Measurements from ENCODE around the gene CD96. TPM values are rescaled to one million over a fixed set of nuclear protein-coding genes. Genes with fewer than 3 reads are reported as not detected.

The CD96 gene
- total and polyA plus RNA-seq, 5 donors from 2014 or later: 104 to 149 (median 125) TPM

DNA sequence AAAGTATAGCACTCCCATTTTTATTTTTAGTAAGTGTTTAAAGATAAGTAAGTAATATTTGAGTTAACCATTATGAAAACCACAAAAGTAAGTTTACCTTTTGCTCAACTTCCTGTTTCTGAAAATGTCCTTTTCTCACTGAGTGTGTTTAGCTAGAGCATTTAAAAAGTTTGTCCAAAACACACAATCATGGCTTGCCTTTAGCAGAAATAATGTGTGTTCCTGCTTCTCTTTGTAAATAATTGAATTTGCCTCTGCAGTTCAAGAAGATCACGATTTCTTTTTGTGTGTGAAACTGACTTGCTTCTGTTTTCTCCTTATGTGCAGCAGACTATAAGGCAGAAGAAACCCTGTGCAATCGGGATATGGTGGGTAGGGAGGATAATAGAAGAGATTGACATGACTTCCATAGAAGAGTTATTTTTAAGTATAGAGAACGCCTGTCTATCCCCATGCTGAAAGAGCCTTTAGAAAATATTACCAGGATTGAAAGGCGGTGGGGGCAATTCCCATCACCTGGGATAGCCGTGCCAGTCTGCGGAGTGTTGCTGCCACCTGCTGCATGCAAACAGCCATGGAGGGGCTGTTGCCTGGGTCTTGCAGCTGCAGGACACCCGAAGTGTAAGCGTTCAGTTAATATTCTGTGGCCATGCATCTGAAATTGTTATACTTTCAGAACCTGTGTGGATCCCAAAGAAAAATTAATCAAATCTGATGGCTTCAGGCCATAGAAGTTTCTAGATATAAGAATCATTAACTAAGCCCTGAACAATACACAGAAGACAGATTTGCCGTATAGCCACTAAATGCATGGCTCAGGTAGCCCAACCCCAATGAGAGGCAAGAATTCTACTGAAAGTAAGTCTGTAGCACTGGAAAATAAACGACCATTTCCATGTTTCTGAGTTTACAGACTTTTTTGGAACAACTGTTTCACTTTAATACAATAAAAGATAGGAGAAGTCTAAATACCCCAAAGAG lies 2.4 kb upstream of the CD96 start:
- ATAC-seq (ENCODE audit: low read depth in 2 of 2) (peak; percentile 41 to 58), DNase-seq (peak; percentile 39 to 64 (median 54))
- Mint-ChIP-seq H3K27ac (peak overlapping the region in 2 of 3 donors; percentile 79 to 99), H3K4me1 (peaks cover 29 to 61% (median 46%) of the 10 kb centered on the region in 4 donors), H3K27me3 (no peaks in the 10 kb centered on the region), H3K36me3 (no peaks in the 10 kb centered on the region), H3K4me3 (peak overlapping the region; percentile 76 to 90 (median 82)), H3K9me3 (no peaks in the 10 kb centered on the region)
- no peaks in the 10 kb centered on the region for H3K9me3 ChIP-seq (ENCODE audit: control insufficient read depth in 2 of 2, low read length in 2 of 2)
- peak overlapping the region; percentile 80 for H3K4me3 ChIP-seq (ENCODE audit: low read depth, low read length)
- peaks cover 57% of the 10 kb centered on the region for H3K4me1 ChIP-seq (ENCODE audit: control insufficient read depth, insufficient read depth, low read length, poor library complexity, severe bottlenecking)
- no peaks in the 10 kb centered on the region for H3K27me3 ChIP-seq (ENCODE audit: control insufficient read depth, insufficient read depth, low read length)
- H3K36me3 ChIP-seq (ENCODE audit: control insufficient read depth, insufficient read depth, low read length): no peaks in the 10 kb centered on the region
- peak overlapping the region; percentile 36 for H3K27ac ChIP-seq (ENCODE audit: insufficient read depth, low read length, poor library complexity, severe bottlenecking)

DNA sequence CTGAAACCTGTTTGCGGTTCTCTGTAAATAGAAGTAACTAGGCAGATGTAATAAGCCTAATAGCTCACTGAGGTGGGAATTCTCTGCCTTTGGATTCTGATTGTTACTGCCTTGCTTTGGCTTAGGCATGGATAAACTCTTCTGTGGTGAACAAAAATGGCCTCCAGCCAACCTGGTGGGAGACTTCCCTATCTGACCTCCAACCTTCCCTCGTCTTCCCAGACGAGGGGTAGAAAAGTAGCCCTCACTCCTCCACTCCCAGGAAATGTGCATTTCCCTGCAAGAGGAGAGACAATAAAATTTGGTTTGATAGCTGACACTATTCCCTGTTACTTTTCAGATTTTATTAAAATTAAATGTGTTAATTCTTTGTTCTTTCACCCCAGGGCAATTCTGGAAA lies 606 bp upstream of the CD96 start:
- Histone ChIP-seq H3K4me3 (ENCODE audit: low read depth, low read length) (peak overlapping the region; percentile 98), H3K36me3 (ENCODE audit: control insufficient read depth, insufficient read depth, low read length) (peaks cover 3% of the 10 kb centered on the region), H3K27ac (ENCODE audit: insufficient read depth, low read length, poor library complexity, severe bottlenecking) (peak overlapping the region; percentile 88), H3K27me3 (ENCODE audit: control insufficient read depth, insufficient read depth, low read length) (no peaks in the 10 kb centered on the region), H3K9me3 (ENCODE audit: control insufficient read depth in 2 of 2, low read length in 2 of 2) (no peaks in the 10 kb centered on the region), H3K4me1 (ENCODE audit: control insufficient read depth, insufficient read depth, low read length, poor library complexity, severe bottlenecking) (peaks cover 75% of the 10 kb centered on the region)
- ATAC-seq (ENCODE audit: low read depth in 2 of 2) (no peak), DNase-seq (no peak)
- Mint-ChIP-seq H3K9me3 (peaks cover 0 to 2% (median 0%) of the 10 kb centered on the region in 7 donors), H3K27me3 (no peaks in the 10 kb centered on the region), H3K27ac (peak overlapping the region in 2 of 3 donors; percentile 98 to 100), H3K4me1 (peaks cover 46 to 79% (median 63%) of the 10 kb centered on the region in 4 donors), H3K36me3 (peaks cover 9% of the 10 kb centered on the region), H3K4me3 (peak overlapping the region in 3 of 4 donors; percentile 94 to 96 (median 95))

DNA sequence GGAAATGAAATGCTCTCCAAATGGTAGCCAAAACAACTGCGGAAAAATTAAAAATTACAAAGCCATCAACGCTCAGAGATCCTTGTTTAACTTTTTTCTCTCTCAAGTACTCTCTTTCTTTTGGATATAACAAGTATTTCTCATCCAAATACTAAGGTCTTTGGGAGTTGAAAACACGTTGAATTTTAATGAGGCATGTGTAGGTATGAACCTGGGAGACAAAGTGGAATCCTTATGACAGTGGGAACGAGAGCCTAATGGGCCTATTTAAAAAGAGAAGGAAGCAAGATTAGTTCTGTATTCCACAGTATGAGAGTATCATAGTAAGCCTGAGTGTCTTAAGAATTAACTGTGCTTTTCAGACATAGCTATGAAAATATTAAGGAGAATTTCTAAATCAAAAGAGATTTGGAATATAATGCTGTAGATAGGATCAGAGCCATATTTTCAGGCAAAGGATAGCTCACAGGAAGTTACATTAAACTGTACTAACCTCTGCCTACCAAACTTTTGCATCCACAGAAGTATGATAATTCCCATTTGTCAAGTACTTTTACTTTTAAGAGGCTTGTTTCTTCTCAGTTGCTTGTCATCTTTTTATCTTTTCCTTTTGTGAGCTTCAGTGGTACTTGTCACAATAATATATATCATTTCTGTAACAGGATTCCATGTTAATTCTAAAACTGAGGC lies 759 bp downstream of the CD96 start:
- peaks cover 9% of the 10 kb centered on the region for H3K36me3 Mint-ChIP-seq
- peak in 1 of 3 donors; percentile 41 for DNase-seq
- H3K36me3 ChIP-seq (ENCODE audit: control insufficient read depth, insufficient read depth, low read length): peaks cover 3% of the 10 kb centered on the region
- H3K27me3 ChIP-seq (ENCODE audit: control insufficient read depth, insufficient read depth, low read length): no peaks in the 10 kb centered on the region
- peak overlapping the region; percentile 88 for H3K27ac ChIP-seq (ENCODE audit: insufficient read depth, low read length, poor library complexity, severe bottlenecking)
- H3K4me1 Mint-ChIP-seq: peaks cover 56 to 85% (median 71%) of the 10 kb centered on the region in 4 donors
- H3K4me3 ChIP-seq (ENCODE audit: low read depth, low read length): peak overlapping the region; percentile 98
- H3K27me3 Mint-ChIP-seq: no peaks in the 10 kb centered on the region
- peak overlapping the region in 3 of 4 donors; percentile 94 to 96 (median 95) for H3K4me3 Mint-ChIP-seq
- peaks cover 88% of the 10 kb centered on the region for H3K4me1 ChIP-seq (ENCODE audit: control insufficient read depth, insufficient read depth, low read length, poor library complexity, severe bottlenecking)
- peak overlapping the region in 2 of 3 donors; percentile 98 to 100 for H3K27ac Mint-ChIP-seq
- ATAC-seq (ENCODE audit: low read depth in 2 of 2): no peak
- H3K9me3 Mint-ChIP-seq: peaks cover 0 to 2% (median 0%) of the 10 kb centered on the region in 7 donors
- H3K9me3 ChIP-seq (ENCODE audit: control insufficient read depth in 2 of 2, low read length in 2 of 2): no peaks in the 10 kb centered on the region

DNA sequence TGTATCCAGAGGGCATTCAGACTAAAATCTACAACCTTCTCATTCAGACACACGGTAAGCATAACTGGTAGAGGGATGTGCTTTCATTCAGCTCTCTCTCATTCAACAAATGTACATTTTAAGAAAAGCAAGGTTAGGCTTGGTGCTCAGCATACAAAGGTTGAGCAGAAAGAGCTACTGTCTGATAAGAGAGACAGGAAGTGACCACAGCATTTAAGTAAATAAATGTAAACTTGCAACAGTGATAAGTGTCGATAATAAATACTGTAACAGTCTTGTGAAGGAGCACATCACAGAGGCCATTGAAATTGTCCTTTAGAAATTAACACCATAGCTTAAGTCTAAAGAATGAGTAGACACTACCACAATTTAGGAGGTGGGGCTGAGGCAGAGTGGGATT lies 3.4 kb downstream of the CD96 start:
- peaks cover 9% of the 10 kb centered on the region for H3K36me3 Mint-ChIP-seq
- Histone ChIP-seq H3K27me3 (ENCODE audit: control insufficient read depth, insufficient read depth, low read length) (no peaks in the 10 kb centered on the region), H3K27ac (ENCODE audit: insufficient read depth, low read length, poor library complexity, severe bottlenecking) (peak overlapping the region; percentile 88), H3K4me3 (ENCODE audit: low read depth, low read length) (peak overlapping the region; percentile 98), H3K9me3 (ENCODE audit: control insufficient read depth in 2 of 2, low read length in 2 of 2) (no peaks in the 10 kb centered on the region), H3K36me3 (ENCODE audit: control insufficient read depth, insufficient read depth, low read length) (peaks cover 3% of the 10 kb centered on the region), H3K4me1 (ENCODE audit: control insufficient read depth, insufficient read depth, low read length, poor library complexity, severe bottlenecking) (peaks cover 93% of the 10 kb centered on the region)
- H3K4me1 Mint-ChIP-seq: peaks cover 48 to 62% (median 52%) of the 10 kb centered on the region in 4 donors
- ATAC-seq (ENCODE audit: low read depth in 2 of 2): no peak
- peak in 1 of 3 donors; percentile 24 for DNase-seq
- peak overlapping the region in 2 of 3 donors; percentile 95 to 100 for H3K27ac Mint-ChIP-seq
- H3K9me3 Mint-ChIP-seq: peaks cover 0 to 2% (median 0%) of the 10 kb centered on the region in 7 donors
- H3K4me3 Mint-ChIP-seq: peak overlapping the region in 3 of 4 donors; percentile 61 to 88 (median 86)
- H3K27me3 Mint-ChIP-seq: no peaks in the 10 kb centered on the region

DNA sequence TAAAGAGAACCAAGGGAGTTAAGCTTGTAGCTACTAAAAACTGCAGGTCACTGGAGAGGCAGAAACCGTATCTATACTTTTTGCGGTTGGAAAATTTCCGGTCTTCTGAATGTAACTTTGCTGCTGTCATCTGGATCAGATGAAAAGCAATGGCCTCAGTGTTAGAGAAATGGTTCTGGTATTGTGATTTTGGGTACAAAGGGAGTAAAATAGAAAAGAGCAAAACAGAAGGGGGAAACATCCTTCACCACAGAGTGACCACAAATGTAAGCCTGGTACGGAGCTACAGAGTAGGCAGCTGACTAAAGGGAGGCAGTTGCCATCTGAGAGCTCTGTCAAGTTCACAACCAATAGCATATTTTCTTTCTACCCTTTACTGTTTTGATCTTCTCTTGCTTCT lies 5.6 kb downstream of the CD96 start:
- H3K9me3 Mint-ChIP-seq: peaks cover 0 to 2% (median 0%) of the 10 kb centered on the region in 7 donors
- peak; percentile 28 to 80 (median 78) for DNase-seq
- peaks cover 34 to 46% (median 42%) of the 10 kb centered on the region in 4 donors for H3K4me1 Mint-ChIP-seq
- H3K27me3 ChIP-seq (ENCODE audit: control insufficient read depth, insufficient read depth, low read length): no peaks in the 10 kb centered on the region
- H3K36me3 ChIP-seq (ENCODE audit: control insufficient read depth, insufficient read depth, low read length): peaks cover 3% of the 10 kb centered on the region
- H3K27ac Mint-ChIP-seq: no peak overlapping the region
- peak; percentile 79 to 80 for ATAC-seq (ENCODE audit: low read depth in 2 of 2)
- no peaks in the 10 kb centered on the region for H3K27me3 Mint-ChIP-seq
- peaks cover 17% of the 10 kb centered on the region for H3K36me3 Mint-ChIP-seq
- peak overlapping the region; percentile 88 for H3K27ac ChIP-seq (ENCODE audit: insufficient read depth, low read length, poor library complexity, severe bottlenecking)
- no peak overlapping the region for H3K4me3 Mint-ChIP-seq
- peaks cover 85% of the 10 kb centered on the region for H3K4me1 ChIP-seq (ENCODE audit: control insufficient read depth, insufficient read depth, low read length, poor library complexity, severe bottlenecking)
- no peaks in the 10 kb centered on the region for H3K9me3 ChIP-seq (ENCODE audit: control insufficient read depth in 2 of 2, low read length in 2 of 2)
- H3K4me3 ChIP-seq (ENCODE audit: low read depth, low read length): peak overlapping the region; percentile 98

DNA sequence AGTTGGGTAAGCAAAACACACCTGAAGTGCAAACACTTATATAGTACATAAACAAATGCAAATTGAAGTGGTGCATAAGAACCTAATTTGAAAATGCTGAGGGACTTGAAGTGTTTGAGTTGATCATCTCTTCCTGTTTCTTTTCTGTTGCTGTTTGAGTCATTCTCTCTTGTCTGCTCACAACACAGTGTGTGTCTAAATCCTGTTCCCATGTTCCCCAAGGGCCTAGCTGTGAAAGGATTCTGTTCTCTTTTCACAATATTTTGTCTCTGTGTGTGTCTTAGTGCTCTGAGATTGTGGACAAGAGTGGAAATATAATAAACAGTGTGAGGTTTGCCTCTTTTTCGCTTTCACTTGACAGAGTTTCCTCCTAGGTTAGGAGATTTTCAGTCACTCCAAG lies 6.1 kb downstream of the CD96 start:
- no peak for DNase-seq

DNA sequence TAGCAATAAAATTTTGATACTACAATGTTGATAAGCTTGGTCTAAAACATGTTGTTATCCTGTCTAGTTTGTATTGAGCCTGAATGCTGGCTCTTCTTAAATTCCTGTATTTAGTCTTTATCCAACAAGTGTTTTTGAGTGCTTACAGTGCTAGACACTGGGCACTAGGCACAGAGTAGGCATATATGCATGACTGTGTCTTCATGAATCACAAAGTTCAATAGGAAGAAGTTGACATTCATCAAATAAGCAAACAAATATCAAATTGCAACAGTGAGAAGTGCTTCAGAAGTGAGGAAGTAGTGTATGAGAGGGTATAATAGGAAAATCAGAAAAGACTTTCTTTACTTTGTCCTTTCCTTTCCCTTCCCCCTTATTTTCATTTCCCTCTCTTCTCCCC lies 6.8 kb downstream of the CD96 start:
- no peak for DNase-seq
- H3K9me3 ChIP-seq (ENCODE audit: control insufficient read depth in 2 of 2, low read length in 2 of 2): no peaks in the 10 kb centered on the region
- ATAC-seq (ENCODE audit: low read depth in 2 of 2): no peak
- H3K27ac Mint-ChIP-seq: no peak overlapping the region
- H3K4me1 Mint-ChIP-seq: peaks cover 30 to 45% (median 39%) of the 10 kb centered on the region in 4 donors
- peaks cover 75% of the 10 kb centered on the region for H3K4me1 ChIP-seq (ENCODE audit: control insufficient read depth, insufficient read depth, low read length, poor library complexity, severe bottlenecking)
- H3K27ac ChIP-seq (ENCODE audit: insufficient read depth, low read length, poor library complexity, severe bottlenecking): peak overlapping the region; percentile 88
- no peaks in the 10 kb centered on the region for H3K27me3 Mint-ChIP-seq
- H3K9me3 Mint-ChIP-seq: peaks cover 0 to 2% (median 0%) of the 10 kb centered on the region in 7 donors
- peak overlapping the region; percentile 98 for H3K4me3 ChIP-seq (ENCODE audit: low read depth, low read length)
- peaks cover 3% of the 10 kb centered on the region for H3K36me3 ChIP-seq (ENCODE audit: control insufficient read depth, insufficient read depth, low read length)
- no peak overlapping the region for H3K4me3 Mint-ChIP-seq
- H3K27me3 ChIP-seq (ENCODE audit: control insufficient read depth, insufficient read depth, low read length): no peaks in the 10 kb centered on the region
- H3K36me3 Mint-ChIP-seq: peaks cover 17% of the 10 kb centered on the region

More for the DNA sequence above, 6.1 kb downstream of the CD96 start:
- peak; percentile 56 to 60 for ATAC-seq (ENCODE audit: low read depth in 2 of 2)
- peak overlapping the region; percentile 88 for H3K27ac ChIP-seq (ENCODE audit: insufficient read depth, low read length, poor library complexity, severe bottlenecking)
- Mint-ChIP-seq H3K4me1 (peaks cover 34 to 45% (median 41%) of the 10 kb centered on the region in 4 donors), H3K4me3 (no peak overlapping the region), H3K27me3 (no peaks in the 10 kb centered on the region), H3K9me3 (peaks cover 0 to 2% (median 0%) of the 10 kb centered on the region in 7 donors), H3K27ac (no peak overlapping the region), H3K36me3 (peaks cover 17% of the 10 kb centered on the region)
- H3K36me3 ChIP-seq (ENCODE audit: control insufficient read depth, insufficient read depth, low read length): peaks cover 3% of the 10 kb centered on the region
- H3K27me3 ChIP-seq (ENCODE audit: control insufficient read depth, insufficient read depth, low read length): no peaks in the 10 kb centered on the region
- no peaks in the 10 kb centered on the region for H3K9me3 ChIP-seq (ENCODE audit: control insufficient read depth in 2 of 2, low read length in 2 of 2)
- peak overlapping the region; percentile 98 for H3K4me3 ChIP-seq (ENCODE audit: low read depth, low read length)
- peaks cover 81% of the 10 kb centered on the region for H3K4me1 ChIP-seq (ENCODE audit: control insufficient read depth, insufficient read depth, low read length, poor library complexity, severe bottlenecking)

Data from CD4-positive, CD25-positive, alpha-beta regulatory T cell (primary cell).